K562 (cell line): ENCODE measurements around the gene ZNF428. TPM values are rescaled to one million over a fixed set of nuclear protein-coding genes. Genes with fewer than 3 reads are reported as not detected.

Experiments
- ARID3A ChIP-seq: IDR thresholded peaks from 2 replicates; pipeline ENCODE4 v1.6.1; 2012; ENCODE audit warnings: low read depth, low read length, improper control_type of control experiment, borderline replicate concordance
- BACH1 ChIP-seq: fragments of 200-800 bp; sonication (Bioruptor generic); IDR thresholded peaks from 2 replicates; pipeline ENCODE4 v1.6.1; 2016; ENCODE audit warnings: missing genetic modification characterization, missing compliant biosample characterization
- CBFA2T3 ChIP-seq: fragments of 450-650 bp; IDR thresholded peaks from 2 replicates; pipeline ENCODE4 v1.6.1; 2017
- CHD2 ChIP-seq: IDR thresholded peaks from 2 replicates; pipeline ENCODE4 v1.6.1; 2011; ENCODE audit warnings: low read depth, low read length
- E2F3 ChIP-seq: fragments of 250-450 bp; sonication (Bioruptor Pico); IDR thresholded peaks from 2 replicates; pipeline ENCODE4 v1.4.0; 2020; ENCODE audit warnings: mild to moderate bottlenecking
- EP300 ChIP-seq: IDR thresholded peaks from 2 replicates; pipeline ENCODE4 v1.6.1; 2012; ENCODE audit warnings: low read length, improper control_type of control experiment
- FUS ChIP-seq: fragments of 200-400 bp; formaldehyde crosslinking; optimal IDR thresholded peaks from 2 replicates; pipeline ENCODE3; 2017; ENCODE audit warnings: low read depth, low read length
- GABPA ChIP-seq: fragments of 200-800 bp; sonication (Bioruptor generic); conservative IDR thresholded peaks from 2 replicates; pipeline ENCODE4 v1.6.1; 2016; ENCODE audit warnings: low read depth, missing genetic modification characterization, missing compliant biosample characterization
- NRF1 ChIP-seq, 2 experiments: fragments of 450-650 bp; IDR thresholded peaks in 1 of 2; conservative IDR thresholded peaks in 1 of 2; 2 replicates each; pipeline ENCODE4 v1.6.1; 2014; ENCODE audit warnings: mild to moderate bottlenecking in 2 of 2
- RCOR1 ChIP-seq, 2 experiments: IDR thresholded peaks; 2 replicates each; pipeline ENCODE4 v1.6.1; 2012; ENCODE audit warnings: low read depth in 2 of 2, low read length in 2 of 2, borderline replicate concordance in 1 of 2, improper control_type of control experiment in 1 of 2
- SREBF2 ChIP-seq: sonication (generic); formaldehyde crosslinking; IDR thresholded peaks from 2 replicates; pipeline ENCODE4 v1.4.0; 2020; ENCODE audit warnings: mild to moderate bottlenecking, missing genetic modification reagents
- XRCC4 ChIP-seq: IDR thresholded peaks from one replicate; pipeline ENCODE4 v1.6.1; 2011; ENCODE audit not compliant: insufficient read depth, insufficient read length; ENCODE audit errors: extremely low read depth
- ZNF263 ChIP-seq: sonication (generic); formaldehyde crosslinking; IDR thresholded peaks from 2 replicates; pipeline ENCODE4 v1.8.0; 2022; ENCODE audit warnings: mild to moderate bottlenecking, missing genetic modification reagents, borderline replicate concordance
- ZNF76 ChIP-seq: fragments of 250-450 bp; sonication (Bioruptor Pico); IDR thresholded peaks from 2 replicates; pipeline ENCODE4 v1.4.0; 2020; ENCODE audit warnings: mild to moderate bottlenecking, moderate library complexity, borderline replicate concordance
- ZNF785 ChIP-seq: fragments of 250-450 bp; sonication (Bioruptor Pico); IDR thresholded peaks from 2 replicates; pipeline ENCODE4 v1.4.0; 2020; ENCODE audit warnings: mild to moderate bottlenecking
- polyA plus RNA-seq, 8 experiments: library from polyadenylated mRNA; depleted of rRNA in 4 of 8; stranded (reverse) in 5 of 8; unstranded in 3 of 8; fragments of >200 nt; fragmentation: Nextera tagmentation in 2 of 8; fragmentation: Illumina TruSeq in 1 of 8; extraction: Ambion mirVana in 2 of 8; extraction: Trizol in 1 of 8; gene quantifications; 2 replicates each; pipeline versions ENCODE4 v1.2.1 to v1.2.3, GENCODE V29; 2011 to 2014; ENCODE audit warnings: inconsistent platforms in 1 of 8, missing spikeins in 1 of 8
- total RNA-seq, 7 experiments: library from RNA; depleted of rRNA in 6 of 7; stranded (reverse); fragments of >200 nt in 6 of 7; fragmentation: Illumina TruSeq in 2 of 7; extraction: Trizol in 2 of 7; gene quantifications; 2 replicates each; pipeline versions ENCODE4 v1.2.1 to v1.2.3, GENCODE V29; 2011 to 2021; ENCODE audit warnings: low replicate concordance in 1 of 7
- TF ChIP-seq, protein P1 (sequence below): sonication (generic); formaldehyde crosslinking; IDR thresholded peaks from 2 replicates; pipeline ENCODE4 v1.8.0; 2022; ENCODE audit warnings: mild to moderate bottlenecking, missing genetic modification reagents
- TF ChIP-seq, protein P2 (sequence below): sonication (generic); IDR thresholded peaks from 2 replicates; pipeline ENCODE4 v1.6.1; 2016
- TF ChIP-seq, protein P3 (sequence below), 2 experiments: fragments of 450-650 bp; IDR thresholded peaks; 2 replicates each; pipeline ENCODE4 v1.6.1; 2018; ENCODE audit warnings: mild to moderate bottlenecking in 2 of 2, low read depth in 1 of 2; ENCODE audit not compliant: partially characterized antibody in 2 of 2
- TF ChIP-seq, protein P4 (sequence below): fragments of 450-650 bp; IDR thresholded peaks from 2 replicates; pipeline ENCODE4 v1.6.1; 2014; ENCODE audit warnings: low read depth, mild to moderate bottlenecking, moderate library complexity, borderline replicate concordance

ZNF428 gene
- total and polyA plus RNA-seq, 9 of the 15 experiments (the other 6 are each of a cell fraction or from before 2014, with no cell fraction given), result 0.15 to 85.7 (median 15.9) TPM

DNA sequence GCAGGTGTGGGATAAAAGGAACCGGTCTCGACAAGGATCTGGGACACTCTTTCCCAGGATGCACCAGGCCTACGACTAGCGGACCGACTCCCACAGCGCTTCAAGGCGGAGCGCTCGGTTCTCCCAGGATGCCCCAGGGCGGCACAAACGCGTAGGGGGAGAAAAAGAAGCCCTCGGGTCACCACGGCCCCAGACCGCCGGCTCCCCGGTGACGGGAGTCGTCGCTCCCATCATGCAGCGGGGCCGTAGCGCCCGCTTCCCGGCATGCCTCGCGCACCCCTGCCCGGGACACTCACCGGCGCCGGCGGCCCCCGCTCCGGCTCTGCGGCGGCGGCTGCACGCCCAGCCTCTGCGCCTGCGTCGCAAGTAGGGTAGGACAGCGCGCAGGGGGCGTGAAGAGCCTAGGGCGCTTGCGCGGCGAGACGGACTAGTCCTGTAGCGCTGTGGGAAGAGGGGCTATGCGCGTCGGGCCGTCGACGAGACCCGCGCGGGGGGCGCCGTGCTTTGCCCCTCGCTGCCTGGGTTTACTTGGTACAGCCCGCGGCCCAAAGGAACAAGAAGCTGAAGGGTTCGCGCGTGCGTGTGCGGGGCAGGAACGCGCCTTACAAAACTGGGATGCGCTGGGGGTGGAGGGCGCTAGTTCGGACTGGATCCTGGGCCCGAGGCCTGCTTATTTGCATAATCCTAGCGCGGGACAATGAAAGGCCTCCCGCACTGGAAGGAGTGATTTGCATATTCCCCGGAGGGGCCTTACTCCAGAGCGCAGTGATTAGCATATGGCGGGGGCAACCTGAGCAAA, at the start of gene ZNF428 (continued):
- TF ChIP-seq CHD2 (no peak), ZNF263 (CRISPR knock-in tag) (peak; percentile 38; the same call in 1 of the 2 replicates), FUS (peak; percentile 95), SREBF2 (CRISPR knock-in tag) (no peak), CBFA2T3 (0 out of 2 replicates have a peak, but pooled peaks have one; percentile 4), E2F3 (CRISPR knock-in tag) (no peak), ZNF785 (CRISPR knock-in tag) (no peak), RCOR1 (IDR thresholded peaks at IDR 0.05; ENCODE audit: borderline replicate concordance in 1 of 2, low read depth in 2 of 2, low read length in 2 of 2) (peak; percentile 30 to 63; a peak in 2 of 4 replicates), NRF1 (conservative IDR thresholded peaks at IDR 0.05 in 1 of 2, IDR thresholded peaks at IDR 0.05 in 1 of 2) (peak; percentile 97), ZNF76 (CRISPR knock-in tag) (peak; percentile 88), XRCC4 (no peak), EP300 (no peak), ARID3A (no peak), BACH1 (tag) (no peak), GABPA (tag) (no peak; the same call in 1 of the 2 replicates)
- TF ChIP-seq, protein P1, sequence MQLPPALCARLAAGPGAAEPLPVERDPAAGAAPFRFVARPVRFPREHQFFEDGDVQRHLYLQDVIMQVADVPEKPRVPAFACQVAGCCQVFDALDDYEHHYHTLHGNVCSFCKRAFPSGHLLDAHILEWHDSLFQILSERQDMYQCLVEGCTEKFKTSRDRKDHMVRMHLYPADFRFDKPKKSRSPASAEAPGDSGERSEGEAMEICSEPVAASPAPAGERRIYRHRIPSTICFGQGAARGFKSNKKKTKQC (CRISPR knock-in tag), result no peak
- TF ChIP-seq, protein P2, sequence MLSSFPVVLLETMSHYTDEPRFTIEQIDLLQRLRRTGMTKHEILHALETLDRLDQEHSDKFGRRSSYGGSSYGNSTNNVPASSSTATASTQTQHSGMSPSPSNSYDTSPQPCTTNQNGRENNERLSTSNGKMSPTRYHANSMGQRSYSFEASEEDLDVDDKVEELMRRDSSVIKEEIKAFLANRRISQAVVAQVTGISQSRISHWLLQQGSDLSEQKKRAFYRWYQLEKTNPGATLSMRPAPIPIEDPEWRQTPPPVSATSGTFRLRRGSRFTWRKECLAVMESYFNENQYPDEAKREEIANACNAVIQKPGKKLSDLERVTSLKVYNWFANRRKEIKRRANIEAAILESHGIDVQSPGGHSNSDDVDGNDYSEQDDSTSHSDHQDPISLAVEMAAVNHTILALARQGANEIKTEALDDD, result no peak
- TF ChIP-seq, protein P3, sequence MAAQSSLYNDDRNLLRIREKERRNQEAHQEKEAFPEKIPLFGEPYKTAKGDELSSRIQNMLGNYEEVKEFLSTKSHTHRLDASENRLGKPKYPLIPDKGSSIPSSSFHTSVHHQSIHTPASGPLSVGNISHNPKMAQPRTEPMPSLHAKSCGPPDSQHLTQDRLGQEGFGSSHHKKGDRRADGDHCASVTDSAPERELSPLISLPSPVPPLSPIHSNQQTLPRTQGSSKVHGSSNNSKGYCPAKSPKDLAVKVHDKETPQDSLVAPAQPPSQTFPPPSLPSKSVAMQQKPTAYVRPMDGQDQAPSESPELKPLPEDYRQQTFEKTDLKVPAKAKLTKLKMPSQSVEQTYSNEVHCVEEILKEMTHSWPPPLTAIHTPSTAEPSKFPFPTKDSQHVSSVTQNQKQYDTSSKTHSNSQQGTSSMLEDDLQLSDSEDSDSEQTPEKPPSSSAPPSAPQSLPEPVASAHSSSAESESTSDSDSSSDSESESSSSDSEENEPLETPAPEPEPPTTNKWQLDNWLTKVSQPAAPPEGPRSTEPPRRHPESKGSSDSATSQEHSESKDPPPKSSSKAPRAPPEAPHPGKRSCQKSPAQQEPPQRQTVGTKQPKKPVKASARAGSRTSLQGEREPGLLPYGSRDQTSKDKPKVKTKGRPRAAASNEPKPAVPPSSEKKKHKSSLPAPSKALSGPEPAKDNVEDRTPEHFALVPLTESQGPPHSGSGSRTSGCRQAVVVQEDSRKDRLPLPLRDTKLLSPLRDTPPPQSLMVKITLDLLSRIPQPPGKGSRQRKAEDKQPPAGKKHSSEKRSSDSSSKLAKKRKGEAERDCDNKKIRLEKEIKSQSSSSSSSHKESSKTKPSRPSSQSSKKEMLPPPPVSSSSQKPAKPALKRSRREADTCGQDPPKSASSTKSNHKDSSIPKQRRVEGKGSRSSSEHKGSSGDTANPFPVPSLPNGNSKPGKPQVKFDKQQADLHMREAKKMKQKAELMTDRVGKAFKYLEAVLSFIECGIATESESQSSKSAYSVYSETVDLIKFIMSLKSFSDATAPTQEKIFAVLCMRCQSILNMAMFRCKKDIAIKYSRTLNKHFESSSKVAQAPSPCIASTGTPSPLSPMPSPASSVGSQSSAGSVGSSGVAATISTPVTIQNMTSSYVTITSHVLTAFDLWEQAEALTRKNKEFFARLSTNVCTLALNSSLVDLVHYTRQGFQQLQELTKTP (IDR thresholded peaks at IDR 0.05; ENCODE audit: low read depth in 1 of 2, partially characterized antibody in 2 of 2), result peak in 1 of 2 experiments; percentile 95
- TF ChIP-seq, protein P4, sequence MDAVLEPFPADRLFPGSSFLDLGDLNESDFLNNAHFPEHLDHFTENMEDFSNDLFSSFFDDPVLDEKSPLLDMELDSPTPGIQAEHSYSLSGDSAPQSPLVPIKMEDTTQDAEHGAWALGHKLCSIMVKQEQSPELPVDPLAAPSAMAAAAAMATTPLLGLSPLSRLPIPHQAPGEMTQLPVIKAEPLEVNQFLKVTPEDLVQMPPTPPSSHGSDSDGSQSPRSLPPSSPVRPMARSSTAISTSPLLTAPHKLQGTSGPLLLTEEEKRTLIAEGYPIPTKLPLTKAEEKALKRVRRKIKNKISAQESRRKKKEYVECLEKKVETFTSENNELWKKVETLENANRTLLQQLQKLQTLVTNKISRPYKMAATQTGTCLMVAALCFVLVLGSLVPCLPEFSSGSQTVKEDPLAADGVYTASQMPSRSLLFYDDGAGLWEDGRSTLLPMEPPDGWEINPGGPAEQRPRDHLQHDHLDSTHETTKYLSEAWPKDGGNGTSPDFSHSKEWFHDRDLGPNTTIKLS, result no peak
